TTC549 (cell line): ENCODE data around the gene CEBPG.

Source experiments
- FAIRE-seq: peaks from 2 replicates; lab custom pipeline; 2012; peaks lifted over from hg19 to GRCh38; lab: Jason Lieb, UNC

Gene CEBPG

GRCh38 chr19:33350538-33351309 lies 22.8 kb upstream of the CEBPG start:
- FAIRE-seq: no peak

- FAIRE-seq: no peak
Observed at GRCh38 chr19:33355535-33355934, 18.0 kb upstream of the CEBPG start.

- no peak for FAIRE-seq
Observed at GRCh38 chr19:33357556-33357955, 16.0 kb upstream of the CEBPG start.

- no peak for FAIRE-seq
Observed at GRCh38 chr19:33358408-33358807, 15.1 kb upstream of the CEBPG start.

GRCh38 chr19:33359581-33359980 lies 13.9 kb upstream of the CEBPG start:
- no peak for FAIRE-seq

- no peak for FAIRE-seq
Observed at GRCh38 chr19:33362508-33363228, 10.8 kb upstream of the CEBPG start.

- FAIRE-seq: no peak
Observed at GRCh38 chr19:33363476-33363875, 10.0 kb upstream of the CEBPG start.

GRCh38 chr19:33365691-33366090 lies 7.8 kb upstream of the CEBPG start:
- no peak for FAIRE-seq

GRCh38 chr19:33366127-33366526 lies 7.4 kb upstream of the CEBPG start:
- FAIRE-seq: no peak

GRCh38 chr19:33366897-33367296 lies 6.6 kb upstream of the CEBPG start:
- FAIRE-seq: no peak

GRCh38 chr19:33368074-33368864 lies 5.2 kb upstream of the CEBPG start:
- FAIRE-seq: no peak

GRCh38 chr19:33370783-33371182 lies 2.7 kb upstream of the CEBPG start:
- no peak for FAIRE-seq

- no peak for FAIRE-seq
Observed at GRCh38 chr19:33374236-33374714, 766 bp downstream of the CEBPG start.

- FAIRE-seq: no peak
Observed at GRCh38 chr19:33375156-33375836, 1.8 kb downstream of the CEBPG start.

- FAIRE-seq: no peak
Observed at GRCh38 chr19:33375837-33376159, 2.3 kb downstream of the CEBPG start.

- FAIRE-seq: no peak
Observed at GRCh38 chr19:33376423-33376822, 2.9 kb downstream of the CEBPG start.

GRCh38 chr19:33376941-33377557 lies 3.5 kb downstream of the CEBPG start:
- no peak for FAIRE-seq

GRCh38 chr19:33377586-33378475 lies 4.3 kb downstream of the CEBPG start:
- no peak for FAIRE-seq

GRCh38 chr19:33379151-33379829 lies 5.8 kb downstream of the CEBPG start:
- no peak for FAIRE-seq

GRCh38 chr19:33381101-33381500 lies 7.6 kb downstream of the CEBPG start:
- no peak for FAIRE-seq
